Skeletal muscle satellite cell (primary cell): ENCODE data around the gene CHIC2.

Experiments
- H3K27me3 ChIP-seq: 2 replicates; pipeline ENCODE4 v1.7.0; 2013; ENCODE audit warnings: low read length; ENCODE audit not compliant: control insufficient read depth, insufficient read depth
- H3K36me3 ChIP-seq: 2 replicates; pipeline ENCODE4 v1.7.0; 2013; ENCODE audit warnings: mild to moderate bottlenecking, control low read depth, low read length; ENCODE audit not compliant: insufficient read depth
- H3K4me1 ChIP-seq: 2 replicates; pipeline ENCODE4 v1.7.0; 2013; ENCODE audit warnings: low read length; ENCODE audit not compliant: control insufficient read depth, insufficient read depth
- H3K4me2 ChIP-seq: 2 replicates; pipeline ENCODE4 v1.7.0; 2013; ENCODE audit warnings: mild to moderate bottlenecking, low read length
- H3K4me3 ChIP-seq: 2 replicates; pipeline ENCODE4 v1.7.0; 2013; ENCODE audit warnings: low read length
- H3K9ac ChIP-seq: 2 replicates; pipeline ENCODE4 v1.7.0; 2013; ENCODE audit warnings: mild to moderate bottlenecking, low read depth, low read length, moderate library complexity
- H3K9me3 ChIP-seq: replicated peaks from 2 replicates; pipeline ENCODE4 v1.7.0; 2013; ENCODE audit warnings: mild to moderate bottlenecking, control low read depth, low read length

The CHIC2 gene

DNA sequence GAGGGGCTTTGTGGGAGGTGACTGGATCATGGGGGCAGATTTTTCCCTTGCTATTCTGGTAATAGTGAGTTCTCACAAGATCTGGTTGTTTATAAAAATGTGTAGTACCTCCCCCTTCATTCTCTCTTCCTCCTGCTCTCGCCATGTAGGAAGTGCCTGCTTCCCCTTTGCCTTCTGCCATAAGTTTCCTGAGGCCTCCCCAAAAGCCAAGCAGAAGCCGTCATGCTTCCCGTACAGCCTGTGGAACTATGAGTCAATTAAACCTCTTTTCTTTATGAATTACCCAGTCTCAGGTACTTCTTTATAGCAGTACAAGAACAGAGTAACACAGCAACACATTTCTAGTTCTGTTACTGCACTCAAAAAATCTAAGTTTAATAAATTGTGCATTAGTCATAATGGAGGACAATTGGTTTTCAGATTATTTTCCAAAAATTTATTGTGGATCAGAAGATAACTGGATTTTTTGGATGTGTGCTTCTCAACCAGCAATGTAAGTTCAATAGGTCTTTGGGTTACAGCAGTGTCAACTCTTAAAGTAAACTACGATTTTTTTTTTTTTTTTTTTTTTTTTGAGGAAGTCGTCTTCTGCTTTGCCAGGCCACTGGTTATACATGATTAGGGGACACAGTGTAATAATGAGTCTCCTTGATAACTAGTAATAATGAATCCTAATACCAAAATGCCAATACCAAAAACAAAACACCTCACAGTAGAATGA is 69.9 kb downstream of the CHIC2 start:
- Histone ChIP-seq H3K9me3 (no peaks in the 10 kb centered on the region), H3K4me2 (no peak overlapping the region), H3K27me3 (no peaks in the 10 kb centered on the region), H3K9ac (no peak overlapping the region), H3K4me3 (no peak overlapping the region), H3K4me1 (peaks cover 19% of the 10 kb centered on the region), H3K36me3 (peaks cover 4% of the 10 kb centered on the region)

DNA sequence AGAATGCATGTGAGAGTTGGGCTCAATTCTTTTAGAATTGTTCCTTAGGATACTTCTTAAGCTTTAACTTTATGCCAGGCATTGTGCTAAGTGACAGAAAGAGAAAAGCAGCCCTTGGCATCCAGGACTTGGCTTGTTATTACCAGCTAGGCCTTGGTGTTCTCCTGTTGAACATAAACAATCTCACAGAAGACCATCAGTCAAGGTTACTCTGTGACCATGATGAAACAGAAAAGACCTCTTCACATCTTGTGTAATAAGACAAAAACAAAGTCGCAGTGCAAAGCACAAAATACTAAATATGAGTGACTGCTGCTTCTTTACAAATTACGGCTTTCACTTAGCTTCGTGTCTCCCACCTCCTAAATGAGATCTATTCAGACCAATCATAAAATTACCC is 71.6 kb downstream of the CHIC2 start:
- Histone ChIP-seq H3K4me2 (no peak overlapping the region), H3K4me1 (peaks cover 29% of the 10 kb centered on the region), H3K4me3 (no peak overlapping the region), H3K27me3 (no peaks in the 10 kb centered on the region), H3K9me3 (no peaks in the 10 kb centered on the region), H3K36me3 (peaks cover 4% of the 10 kb centered on the region), H3K9ac (no peak overlapping the region)

DNA sequence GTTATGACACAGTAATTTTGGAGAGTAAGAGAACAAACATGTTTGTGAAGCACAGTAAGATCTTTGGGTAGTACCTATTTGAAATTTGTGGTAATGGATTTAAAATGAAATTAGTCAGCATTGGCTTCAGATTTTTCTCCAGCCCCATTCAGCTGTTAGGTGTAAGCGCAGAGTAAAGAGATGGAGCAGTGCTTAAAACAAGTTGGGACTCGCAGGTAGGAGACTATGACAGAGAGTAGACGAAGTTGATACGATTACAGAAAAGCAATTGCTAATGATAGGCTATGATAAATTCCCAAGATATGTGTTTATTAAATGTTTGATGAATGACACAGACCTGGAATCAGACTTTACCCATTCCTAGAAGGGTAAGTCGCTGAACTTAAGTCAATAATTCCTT is 72.6 kb downstream of the CHIC2 start:
- peaks cover 33% of the 10 kb centered on the region for H3K4me1 ChIP-seq
- no peaks in the 10 kb centered on the region for H3K27me3 ChIP-seq
- peaks cover 4% of the 10 kb centered on the region for H3K36me3 ChIP-seq
- no peak overlapping the region for H3K9ac ChIP-seq
- no peak overlapping the region for H3K4me3 ChIP-seq
- H3K4me2 ChIP-seq: no peak overlapping the region
- H3K9me3 ChIP-seq: no peaks in the 10 kb centered on the region

DNA sequence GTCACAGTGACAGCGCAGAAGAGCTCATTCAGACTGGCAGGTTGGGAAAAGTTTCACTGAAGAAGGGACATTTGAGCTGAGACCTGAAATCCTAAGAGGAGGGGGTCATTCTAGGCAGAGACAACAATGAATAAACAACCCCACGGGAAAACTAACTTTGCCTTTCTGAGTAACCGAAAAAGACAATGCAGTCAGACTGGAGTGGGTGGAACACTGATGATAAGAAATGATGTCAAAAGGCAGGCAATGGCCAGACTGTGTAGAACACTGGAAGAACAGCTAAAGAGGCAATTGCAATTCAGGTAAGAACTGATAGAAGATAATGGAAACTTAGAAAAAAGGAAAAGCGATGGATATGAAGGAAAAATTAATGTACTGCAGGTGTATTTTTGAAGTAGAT is 73.8 kb downstream of the CHIC2 start:
- H3K9me3 ChIP-seq: no peaks in the 10 kb centered on the region
- no peaks in the 10 kb centered on the region for H3K27me3 ChIP-seq
- H3K4me2 ChIP-seq: no peak overlapping the region
- peaks cover 33% of the 10 kb centered on the region for H3K4me1 ChIP-seq
- no peak overlapping the region for H3K4me3 ChIP-seq
- H3K36me3 ChIP-seq: no peaks in the 10 kb centered on the region
- no peak overlapping the region for H3K9ac ChIP-seq

DNA sequence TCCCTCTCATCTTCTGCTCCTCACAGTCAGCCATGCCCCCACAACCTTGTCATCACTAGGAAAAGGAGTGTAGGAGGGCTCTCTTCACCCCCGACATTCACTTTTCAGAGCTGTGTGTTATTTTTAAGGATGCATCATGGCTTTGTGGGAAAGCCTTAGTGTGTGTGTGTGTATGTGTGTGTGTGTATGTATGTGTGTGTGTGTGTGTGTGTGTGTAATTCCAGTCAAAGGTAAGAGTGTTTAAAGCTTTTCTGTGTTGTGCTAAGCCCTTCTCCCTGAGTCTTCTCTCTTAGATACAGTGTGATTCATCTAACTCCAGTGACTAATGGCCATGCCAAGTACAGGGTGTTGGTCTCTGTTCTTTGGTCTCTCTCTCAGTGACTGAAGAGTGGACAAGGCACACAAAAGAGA is 76.6 kb downstream of the CHIC2 start:
- Histone ChIP-seq H3K4me3 (no peak overlapping the region), H3K9ac (no peak overlapping the region), H3K9me3 (no peaks in the 10 kb centered on the region), H3K4me2 (peak overlapping the region; percentile 14), H3K36me3 (no peaks in the 10 kb centered on the region), H3K27me3 (no peaks in the 10 kb centered on the region), H3K4me1 (peaks cover 33% of the 10 kb centered on the region)

DNA sequence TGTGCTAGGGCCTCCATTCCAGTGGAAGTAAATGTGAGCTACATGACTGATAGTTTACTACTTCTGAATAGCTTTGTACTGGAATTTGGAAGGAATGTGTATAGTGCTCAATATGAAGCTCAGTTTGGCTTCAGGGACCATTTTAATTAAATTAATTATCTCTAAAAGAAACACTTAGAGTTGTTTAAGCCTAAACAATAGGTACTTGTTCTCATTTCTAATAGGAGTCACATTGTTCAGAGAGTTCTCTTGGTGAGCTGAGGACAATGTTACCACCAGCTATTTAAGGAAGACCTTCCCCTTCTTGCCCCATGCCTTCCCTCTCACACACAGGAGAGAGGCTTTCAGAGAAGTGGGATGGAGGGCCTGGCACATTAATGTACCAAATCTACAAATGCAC is 78.3 kb downstream of the CHIC2 start:
- Histone ChIP-seq H3K9me3 (no peaks in the 10 kb centered on the region), H3K27me3 (no peaks in the 10 kb centered on the region), H3K4me1 (peaks cover 25% of the 10 kb centered on the region), H3K36me3 (no peaks in the 10 kb centered on the region), H3K9ac (no peak overlapping the region), H3K4me2 (no peak overlapping the region), H3K4me3 (no peak overlapping the region)

DNA sequence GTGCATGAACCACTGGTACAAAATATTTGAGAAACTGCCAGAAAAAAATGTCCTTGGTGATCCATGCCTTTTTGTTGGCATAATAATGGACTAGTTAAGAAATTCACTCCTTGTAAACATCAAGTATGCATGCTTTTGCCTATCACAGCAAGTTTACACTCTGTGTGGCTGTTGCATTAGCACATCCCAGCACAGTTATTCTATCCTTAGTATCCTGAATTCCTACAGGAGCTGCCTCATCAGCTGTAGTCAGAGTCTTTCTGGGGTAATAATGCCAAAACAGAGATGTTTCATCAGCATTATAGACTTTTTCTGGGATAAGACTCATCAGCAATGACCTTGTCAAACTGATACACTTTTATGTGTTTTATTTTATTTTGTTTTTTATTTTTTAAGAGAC is 82.8 kb downstream of the CHIC2 start:
- no peaks in the 10 kb centered on the region for H3K4me1 ChIP-seq

DNA sequence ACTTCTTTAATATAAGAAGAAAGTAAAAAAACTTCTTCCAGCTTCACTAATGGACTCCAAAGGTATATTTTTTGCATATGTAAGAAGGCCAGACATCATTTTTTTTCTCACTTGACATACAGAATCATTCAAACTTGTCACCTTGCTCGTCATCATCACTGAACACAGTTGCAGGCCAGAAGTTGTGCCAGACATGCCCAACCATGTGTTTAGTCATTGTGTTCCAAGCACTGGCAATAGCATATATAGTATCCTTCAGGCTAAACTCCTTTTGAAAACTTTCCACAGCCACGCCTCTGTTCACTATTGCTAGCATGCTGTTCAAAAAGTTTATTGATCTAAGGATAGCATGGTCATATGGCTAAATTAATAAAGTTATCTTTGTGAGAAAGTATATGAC is 83.3 kb downstream of the CHIC2 start:
- Histone ChIP-seq H3K9me3 (no peaks in the 10 kb centered on the region), H3K4me3 (no peak overlapping the region), H3K4me2 (no peak overlapping the region), H3K9ac (no peak overlapping the region), H3K4me1 (no peaks in the 10 kb centered on the region), H3K36me3 (no peaks in the 10 kb centered on the region), H3K27me3 (no peaks in the 10 kb centered on the region)

More for the DNA sequence above, 82.8 kb downstream of the CHIC2 start:
- Histone ChIP-seq H3K4me2 (no peak overlapping the region), H3K36me3 (no peaks in the 10 kb centered on the region), H3K9me3 (no peaks in the 10 kb centered on the region), H3K27me3 (no peaks in the 10 kb centered on the region), H3K4me3 (no peak overlapping the region), H3K9ac (no peak overlapping the region)

DNA sequence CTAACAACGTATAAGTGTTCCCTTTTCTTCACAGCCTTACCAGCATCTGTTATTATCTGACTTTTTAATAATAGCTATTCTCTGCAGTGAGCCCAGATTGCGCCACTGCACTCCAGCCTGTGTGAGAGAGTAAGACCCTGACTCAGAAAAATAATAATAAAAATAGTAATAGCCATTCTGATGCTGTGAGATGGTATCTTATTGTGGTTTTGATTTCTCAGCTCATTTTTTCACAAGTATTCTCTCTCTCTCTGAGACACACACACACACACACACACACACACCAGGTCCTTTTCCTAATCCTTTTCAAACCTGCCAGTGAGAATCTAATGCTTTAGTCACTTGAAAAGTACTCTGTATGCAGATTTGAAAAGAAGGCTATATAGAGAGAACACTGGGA is 89.8 kb downstream of the CHIC2 start:
- Histone ChIP-seq H3K27me3 (no peaks in the 10 kb centered on the region), H3K9me3 (no peaks in the 10 kb centered on the region), H3K4me3 (no peak overlapping the region), H3K4me2 (no peak overlapping the region), H3K4me1 (peaks cover 4% of the 10 kb centered on the region), H3K36me3 (no peaks in the 10 kb centered on the region), H3K9ac (no peak overlapping the region)

DNA sequence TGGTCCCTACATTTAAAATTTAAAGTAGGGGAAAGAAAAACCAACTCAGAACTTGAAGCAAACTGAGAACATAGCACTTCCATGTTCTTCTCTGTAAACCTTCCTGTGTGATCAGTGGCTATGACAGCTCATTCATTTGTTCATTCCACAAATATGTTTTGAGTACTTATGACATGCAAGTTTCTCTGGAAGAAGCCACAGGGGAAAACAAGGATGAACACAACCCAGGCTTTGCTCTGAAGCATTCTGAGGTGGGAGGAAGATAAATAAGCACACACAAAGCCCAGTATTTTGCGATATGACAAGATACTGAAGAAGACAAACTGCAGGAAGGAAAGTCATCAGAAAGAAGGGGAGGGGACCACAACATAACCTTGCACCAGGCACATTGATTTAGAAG is 96.4 kb downstream of the CHIC2 start:
- H3K9me3 ChIP-seq: no peaks in the 10 kb centered on the region
- H3K4me2 ChIP-seq: peak overlapping the region; percentile 42
- H3K4me3 ChIP-seq: no peak overlapping the region
- H3K27me3 ChIP-seq: no peaks in the 10 kb centered on the region
- peaks cover 24% of the 10 kb centered on the region for H3K4me1 ChIP-seq
- no peak overlapping the region for H3K9ac ChIP-seq
- no peaks in the 10 kb centered on the region for H3K36me3 ChIP-seq

DNA sequence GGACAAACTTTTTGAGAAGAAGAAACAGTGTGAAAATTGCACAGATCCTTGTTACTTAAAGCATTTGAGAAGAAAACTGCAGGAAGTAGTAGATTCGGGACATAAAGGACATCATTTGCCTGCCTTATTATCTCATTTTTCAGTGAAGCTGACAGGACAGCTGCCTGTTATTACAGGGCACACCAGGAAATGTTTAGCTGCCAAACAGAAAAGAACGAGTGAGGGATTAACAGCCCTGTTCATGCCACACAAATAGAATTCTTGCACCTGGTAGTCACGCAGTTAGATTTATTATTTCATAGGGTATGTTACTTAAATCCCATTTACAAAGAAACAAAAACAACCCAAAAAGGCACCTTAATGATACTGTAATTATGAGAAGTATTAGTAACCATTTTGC is 100.6 kb downstream of the CHIC2 start:
- peak overlapping the region; percentile 72 for H3K4me2 ChIP-seq
- no peaks in the 10 kb centered on the region for H3K27me3 ChIP-seq
- peaks cover 42% of the 10 kb centered on the region for H3K4me1 ChIP-seq
- peak overlapping the region; percentile 33 for H3K9ac ChIP-seq
- peak overlapping the region; percentile 10 for H3K4me3 ChIP-seq
- no peaks in the 10 kb centered on the region for H3K9me3 ChIP-seq
- H3K36me3 ChIP-seq: no peaks in the 10 kb centered on the region

DNA sequence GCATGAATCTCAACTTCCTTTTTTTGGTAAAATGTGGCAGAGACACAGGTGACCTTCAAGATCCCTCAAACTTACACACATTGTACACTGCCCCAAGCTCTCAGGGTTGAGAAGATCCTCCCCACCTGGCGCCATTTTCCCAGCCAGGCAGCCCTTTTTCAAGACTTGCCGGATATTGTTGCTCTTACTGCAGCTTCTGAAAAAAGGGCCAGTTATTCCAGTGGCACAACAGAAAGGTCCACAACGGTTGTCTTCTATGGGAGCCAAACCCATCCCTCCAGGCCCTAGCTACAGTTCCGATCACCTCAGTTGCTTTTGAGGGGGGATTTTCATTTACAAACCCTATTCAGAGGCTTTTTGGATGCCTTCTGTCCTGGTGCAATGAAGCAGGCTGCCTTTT is 101.1 kb downstream of the CHIC2 start:
- peak overlapping the region; percentile 33 for H3K9ac ChIP-seq
- H3K9me3 ChIP-seq: no peaks in the 10 kb centered on the region
- peak overlapping the region; percentile 10 for H3K4me3 ChIP-seq
- peak overlapping the region; percentile 72 for H3K4me2 ChIP-seq
- peaks cover 42% of the 10 kb centered on the region for H3K4me1 ChIP-seq
- H3K27me3 ChIP-seq: no peaks in the 10 kb centered on the region
- no peaks in the 10 kb centered on the region for H3K36me3 ChIP-seq
